GM12874 (cell line): ENCODE data around the gene DALRD3.

Experiments used
- CTCF ChIP-seq: IDR thresholded peaks from 2 replicates; pipeline ENCODE4 v1.5.1; 2011; ENCODE audit warnings: low read depth, mild to moderate bottlenecking, control low read depth, low read length, moderate library complexity; ENCODE audit not compliant: insufficient read depth

The DALRD3 gene

DNA sequence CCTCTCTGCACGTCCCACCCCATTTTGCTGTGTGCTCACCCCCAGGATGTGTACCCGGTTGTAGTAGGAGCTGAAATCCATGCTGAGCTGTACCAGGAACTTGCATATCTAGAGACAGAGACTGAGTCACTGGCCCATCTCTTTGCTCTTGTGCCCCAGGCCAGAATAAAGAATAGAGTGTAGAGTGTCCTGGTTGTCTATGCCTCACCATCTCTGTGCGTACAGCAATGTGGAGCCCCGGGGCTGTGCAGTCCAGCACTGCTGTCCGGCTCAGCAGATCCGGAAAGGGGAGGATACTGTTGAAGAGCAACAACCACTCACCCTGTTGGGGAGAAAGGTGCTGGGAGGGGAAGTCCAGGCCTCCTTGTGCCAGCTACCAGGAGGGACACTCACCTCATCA lies 2.6 kb downstream of the DALRD3 start:
- TF ChIP-seq CTCF = no peak

GRCh38 chr3:49015072-49015471 lies 3.3 kb downstream of the DALRD3 start:
- no peak for TF ChIP-seq CTCF

- peak; percentile 79 for TF ChIP-seq CTCF
Observed at GRCh38 chr3:49013738-49014660, 4.4 kb downstream of the DALRD3 start.

GRCh38 chr3:49013113-49013737 lies 5.2 kb downstream of the DALRD3 start:
- TF ChIP-seq CTCF = no peak

GRCh38 chr3:49012441-49013017 lies 5.9 kb downstream of the DALRD3 start:
- no peak for TF ChIP-seq CTCF

DNA sequence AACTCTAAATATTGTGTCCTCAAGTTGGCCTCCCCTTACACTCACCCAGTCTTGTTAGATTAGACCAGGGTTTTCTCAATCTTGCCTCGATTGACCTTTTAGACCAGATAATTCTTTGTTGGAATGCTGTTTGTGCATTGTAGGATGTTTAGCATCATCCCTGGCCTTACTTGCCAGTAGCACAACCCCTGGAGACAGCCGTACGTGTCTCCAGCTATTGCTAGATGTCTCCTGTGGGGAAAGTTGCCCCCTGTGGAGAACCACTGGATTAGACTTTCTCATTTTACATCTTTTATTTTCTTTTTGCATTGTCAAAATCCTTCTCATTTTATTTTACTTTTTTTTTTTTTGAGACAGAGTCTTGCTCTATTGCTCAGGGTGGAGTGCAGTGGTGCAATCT lies 9.0 kb downstream of the DALRD3 start:
- TF ChIP-seq CTCF = no peak

DNA sequence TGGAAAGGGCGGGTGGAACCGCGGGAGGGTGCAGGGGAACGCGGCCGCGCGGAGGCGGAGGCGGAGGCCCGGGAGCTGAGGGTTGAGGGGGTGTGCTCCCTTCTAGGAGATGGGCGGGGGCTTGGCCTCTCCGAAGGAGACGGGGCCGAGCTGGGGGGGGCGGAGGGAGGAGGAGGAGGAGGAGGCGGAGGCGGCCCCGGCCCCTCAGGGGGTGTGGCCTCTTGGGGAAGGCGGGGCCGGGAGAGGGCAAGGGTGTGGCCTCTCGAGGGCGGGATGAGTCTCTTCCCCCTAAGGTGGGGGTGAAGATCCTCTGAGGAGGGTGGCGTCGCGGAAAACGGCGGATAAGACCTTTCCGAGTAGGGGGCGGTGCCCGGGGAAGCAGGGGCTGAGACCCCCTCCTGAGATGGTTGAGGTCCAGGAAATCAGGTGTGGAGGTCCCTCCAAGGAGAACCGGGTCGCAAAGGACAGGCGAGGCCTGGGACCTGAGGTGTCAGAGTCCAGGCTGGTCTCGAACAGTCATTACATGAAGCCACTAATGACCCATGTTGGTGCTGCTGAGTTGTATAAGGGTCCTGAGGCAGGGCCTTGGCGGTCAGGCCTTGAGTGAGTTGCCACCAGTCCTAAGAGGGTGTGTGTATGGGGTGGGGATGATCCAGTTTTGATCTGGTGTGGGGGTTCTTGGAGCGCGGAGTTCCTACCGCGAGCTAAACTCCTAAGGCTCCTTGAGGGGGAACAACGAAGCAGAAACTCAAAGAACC lies 10.4 kb downstream of the DALRD3 start:
- TF ChIP-seq CTCF = no peak
